ENCODE measurements around the gene TFDP3.

Gene TFDP3

GRCh38 chrX:133175605-133176004 is 42.5 kb downstream of the TFDP3 start:
- no peak for TF ChIP-seq CTCF (conservative IDR thresholded peaks at IDR 0.05; ENCODE audit: low read length)
- no peak for DNase-seq (ENCODE audit: low read depth)
- no peak overlapping the region for H3K4me3 ChIP-seq (ENCODE audit: low read length)

GRCh38 chrX:133175162-133175561 is 43.0 kb downstream of the TFDP3 start:
- TF ChIP-seq CTCF (conservative IDR thresholded peaks at IDR 0.05; ENCODE audit: low read length): no peak
- H3K4me3 ChIP-seq (ENCODE audit: low read length): no peak overlapping the region
- no peak for DNase-seq (ENCODE audit: low read depth)

GRCh38 chrX:133171962-133172708 is 46.0 kb downstream of the TFDP3 start:
- no peak overlapping the region for H3K4me3 ChIP-seq (ENCODE audit: low read length)
- no peak for TF ChIP-seq CTCF (conservative IDR thresholded peaks at IDR 0.05; ENCODE audit: low read length)
- no peak for DNase-seq (ENCODE audit: low read depth)

Measured in AG10803 (cell line).